Epithelial cell of proximal tubule (primary cell): Measurements from ENCODE around the gene SPINT2. TPM values are rescaled to one million over a fixed set of nuclear protein-coding genes. Genes with fewer than 3 reads are reported as not detected.

Source experiments
- DNase-seq: peaks from one replicate; pipeline ENCODE4 v3.0.0-alpha.2; 2011; ENCODE audit warnings: low read depth
- H3K4me3 ChIP-seq: 2 replicates; pipeline ENCODE4 v1.5.1; 2011; ENCODE audit warnings: low read depth, mild to moderate bottlenecking, low read length
- CTCF ChIP-seq: conservative IDR thresholded peaks from 2 replicates; pipeline ENCODE4 v1.5.1; 2012; ENCODE audit warnings: low read depth, mild to moderate bottlenecking, low read length
- total RNA-seq: library from RNA; depleted of rRNA; stranded (reverse); fragments of >200 nt; gene quantifications from 2 replicates; pipeline ENCODE4 v1.2.3, GENCODE V29; 2015

The SPINT2 gene
- total RNA-seq, 1 donor from 2014 or later, result 548 TPM

GRCh38 chr19:38278751-38279150 is 14.4 kb downstream of the SPINT2 start:
- no peak for TF ChIP-seq CTCF
- no peak for DNase-seq
- no peak overlapping the region for H3K4me3 ChIP-seq

- no peak overlapping the region for H3K4me3 ChIP-seq
- no peak for TF ChIP-seq CTCF
- no peak for DNase-seq
Observed at GRCh38 chr19:38280030-38280921, 15.9 kb downstream of the SPINT2 start.

- no peak for TF ChIP-seq CTCF
- no peak overlapping the region for H3K4me3 ChIP-seq
- DNase-seq, result no peak
Observed at GRCh38 chr19:38281811-38282566, 17.6 kb downstream of the SPINT2 start.

- DNase-seq, result no peak
- TF ChIP-seq CTCF, result no peak
- no peak overlapping the region for H3K4me3 ChIP-seq
Observed at GRCh38 chr19:38283271-38283670, 18.9 kb downstream of the SPINT2 start.

GRCh38 chr19:38284422-38284821 is 20.0 kb downstream of the SPINT2 start:
- TF ChIP-seq CTCF, result no peak
- DNase-seq, result no peak
- no peak overlapping the region for H3K4me3 ChIP-seq

- no peak for TF ChIP-seq CTCF
- no peak for DNase-seq
- H3K4me3 ChIP-seq, result no peak overlapping the region
Observed at GRCh38 chr19:38285567-38285966, 21.2 kb downstream of the SPINT2 start.

GRCh38 chr19:38287604-38288003 is 23.2 kb downstream of the SPINT2 start:
- no peak overlapping the region for H3K4me3 ChIP-seq
- no peak for DNase-seq
- TF ChIP-seq CTCF, result no peak
